Neuronal stem cell (in vitro differentiated cells): Measurements from ENCODE around the gene SESN2.

ENCODE experiments used
- DNase-seq: peaks from one replicate; pipeline ENCODE4 v3.0.0-alpha.2; 2013; ENCODE audit warnings: low spot score
- H2AFZ ChIP-seq: one replicate; pipeline ENCODE4 v1.6.1; 2013; ENCODE audit warnings: mild to moderate bottlenecking, low read length, inconsistent platforms
- H2AK5ac ChIP-seq: 2 replicates; pipeline ENCODE4 v1.6.1; 2013; ENCODE audit warnings: low read depth, mild to moderate bottlenecking, inconsistent platforms, low read length, moderate library complexity, mixed read lengths
- H2BK120ac ChIP-seq: 2 replicates; pipeline ENCODE4 v1.6.1; 2013; ENCODE audit warnings: low read depth, mild to moderate bottlenecking, inconsistent platforms, low read length, moderate library complexity, mixed read lengths
- H2BK12ac ChIP-seq: one replicate; pipeline ENCODE4 v1.6.1; 2013; ENCODE audit warnings: low read length, inconsistent platforms
- H2BK15ac ChIP-seq: 2 replicates; pipeline ENCODE4 v1.6.1; 2013; ENCODE audit warnings: mild to moderate bottlenecking, low read length, inconsistent platforms, mixed read lengths
- H2BK5ac ChIP-seq: one replicate; pipeline ENCODE4 v1.6.1; 2013; ENCODE audit warnings: inconsistent platforms, mild to moderate bottlenecking, low read length, moderate library complexity
- H3K14ac ChIP-seq: one replicate; pipeline ENCODE4 v1.6.1; 2013; ENCODE audit warnings: low read length, inconsistent platforms
- H3K18ac ChIP-seq: 2 replicates; pipeline ENCODE4 v1.6.1; 2013; ENCODE audit warnings: low read length, inconsistent platforms
- H3K23ac ChIP-seq: 2 replicates; pipeline ENCODE4 v1.6.1; 2013; ENCODE audit warnings: low read depth, mild to moderate bottlenecking, mixed read lengths, low read length, inconsistent platforms; ENCODE audit not compliant: poor library complexity
- H3K27ac ChIP-seq: replicated peaks from 3 replicates; pipeline ENCODE4 v1.5.1; 2013; ENCODE audit warnings: low read length, inconsistent platforms
- H3K27me3 ChIP-seq, 3 experiments: 2 replicates each; pipeline ENCODE4 v1.6.1; 2013; ENCODE audit warnings: low read length in 3 of 3, mild to moderate bottlenecking in 2 of 3, inconsistent platforms in 1 of 3, low read depth in 1 of 3, mixed read lengths in 1 of 3, moderate library complexity in 1 of 3; ENCODE audit not compliant: control insufficient read depth in 3 of 3, insufficient read depth in 3 of 3
- H3K36me3 ChIP-seq, 2 donors: replicated peaks in 1 of 2; 2 replicates each; pipeline ENCODE4 v1.6.1; 2013; ENCODE audit warnings: low read length in 2 of 2; ENCODE audit not compliant: control insufficient read depth in 2 of 2, insufficient read depth in 2 of 2
- H3K4ac ChIP-seq: 2 replicates; pipeline ENCODE4 v1.6.1; 2013; ENCODE audit warnings: inconsistent platforms, mild to moderate bottlenecking, low read length, moderate library complexity
- H3K4me1 ChIP-seq, 2 donors: 1 replicate in 1 of 2; 2 replicates in 1 of 2; pipeline ENCODE4 v1.6.1; 2013; ENCODE audit warnings: low read length in 2 of 2, low read depth in 1 of 2; ENCODE audit not compliant: control insufficient read depth in 2 of 2, insufficient read depth in 1 of 2
- H3K4me2 ChIP-seq: one replicate; pipeline ENCODE4 v1.6.1; 2013; ENCODE audit warnings: mild to moderate bottlenecking, low read length, inconsistent platforms; ENCODE audit not compliant: insufficient read depth, poor library complexity, severe bottlenecking
- H3K4me3 ChIP-seq, 2 donors: 2 replicates each; pipeline ENCODE4 v1.5.1; 2013; ENCODE audit warnings: low read length in 2 of 2, mild to moderate bottlenecking in 2 of 2, inconsistent platforms in 1 of 2, moderate library complexity in 1 of 2
- H3K79me1 ChIP-seq: one replicate; pipeline ENCODE4 v1.6.1; 2013; ENCODE audit warnings: low read depth, mild to moderate bottlenecking, inconsistent platforms, low read length, moderate library complexity
- H3K9ac ChIP-seq: one replicate; pipeline ENCODE4 v1.6.1; 2013; ENCODE audit warnings: mild to moderate bottlenecking, low read depth, low read length, inconsistent platforms; ENCODE audit not compliant: poor library complexity
- H3K9me3 ChIP-seq, 2 donors: replicated peaks in 1 of 2; 2 replicates each; pipeline versions ENCODE3 to v1.6.1; 2013; ENCODE audit warnings: low read length in 2 of 2, mild to moderate bottlenecking in 2 of 2, inconsistent platforms in 1 of 2, low read depth in 1 of 2, mixed read lengths in 1 of 2, moderate library complexity in 1 of 2; ENCODE audit not compliant: control insufficient read depth in 2 of 2, insufficient read depth in 1 of 2
- H4K8ac ChIP-seq: one replicate; pipeline ENCODE4 v1.6.1; 2013; ENCODE audit warnings: low read depth, mild to moderate bottlenecking, inconsistent platforms, low read length, moderate library complexity
- H4K91ac ChIP-seq: one replicate; pipeline ENCODE4 v1.6.1; 2013; ENCODE audit warnings: low read length, low read depth, mild to moderate bottlenecking, inconsistent platforms; ENCODE audit not compliant: poor library complexity
- WGBS, 2 donors: extraction: QIAGEN DNeasy Blood & Tissue Kit; methylation state at CpG; one replicate each; pipeline ENCODE4 v1.1.7; 2013; ENCODE audit warnings: missing lambda C conversion rate in 2 of 2, mixed read lengths in 1 of 2; ENCODE audit not compliant: insufficient read length in 2 of 2, insufficient replicate concordance in 1 of 2; ENCODE audit errors: extremely low coverage in 2 of 2; 5-methylcytosine and 5-hydroxymethylcytosine counted together

The SESN2 gene

GRCh38 chr1:28317014-28317413, 57.7 kb downstream of the SESN2 start:
- no peak overlapping the region for H2BK120ac ChIP-seq
- H3K4me3 ChIP-seq, result no peak overlapping the region
- no peak overlapping the region for H3K4me2 ChIP-seq
- no peak overlapping the region for H4K91ac ChIP-seq
- no peak overlapping the region for H2BK5ac ChIP-seq
- no peak overlapping the region for H2BK12ac ChIP-seq
- no peak overlapping the region for H3K4ac ChIP-seq
- H4K8ac ChIP-seq, result no peak overlapping the region
- no peaks in the 10 kb centered on the region for H3K79me1 ChIP-seq
- no peak overlapping the region for H3K9ac ChIP-seq
- WGBS, 2 donors, result no CpG with 5 or more reads among the region's 7 CpGs
- H3K14ac ChIP-seq, result no peak overlapping the region
- no peaks in the 10 kb centered on the region for H3K9me3 ChIP-seq
- H3K36me3 ChIP-seq, result no peaks in the 10 kb centered on the region
- no peak overlapping the region for H2AK5ac ChIP-seq
- no peak overlapping the region for H2AFZ ChIP-seq
- no peak overlapping the region for H3K23ac ChIP-seq
- no peaks in the 10 kb centered on the region for H3K27me3 ChIP-seq
- no peak overlapping the region for H3K18ac ChIP-seq
- DNase-seq, result no peak
- H3K27ac ChIP-seq, result no peak overlapping the region
- no peaks in the 10 kb centered on the region for H3K4me1 ChIP-seq
- H2BK15ac ChIP-seq, result no peak overlapping the region

- Histone ChIP-seq H3K36me3 (no peaks in the 10 kb centered on the region), H3K4me2 (no peak overlapping the region), H2BK12ac (no peak overlapping the region), H3K23ac (no peak overlapping the region), H3K79me1 (no peaks in the 10 kb centered on the region), H3K4me3 (no peak overlapping the region), H3K27me3 (peaks cover 0 to 5% (median 0%) of the 10 kb centered on the region in 3 experiments), H3K4ac (no peak overlapping the region), H3K9me3 (no peaks in the 10 kb centered on the region), H4K8ac (no peak overlapping the region), H3K4me1 (no peaks in the 10 kb centered on the region), H2AFZ (no peak overlapping the region), H3K9ac (no peak overlapping the region), H2AK5ac (no peak overlapping the region), H3K27ac (no peak overlapping the region), H3K14ac (no peak overlapping the region), H4K91ac (no peak overlapping the region), H3K18ac (no peak overlapping the region), H2BK15ac (no peak overlapping the region), H2BK5ac (no peak overlapping the region), H2BK120ac (no peak overlapping the region)
- DNase-seq, result no peak
- no CpG with 5 or more reads among the region's 3 CpGs for WGBS, 2 donors
Observed at GRCh38 chr1:28322194-28322593, 62.9 kb downstream of the SESN2 start.

- H2BK12ac ChIP-seq, result no peak overlapping the region
- no peak overlapping the region for H3K27ac ChIP-seq
- H3K23ac ChIP-seq, result no peak overlapping the region
Observed at GRCh38 chr1:28323720-28324119, 64.4 kb downstream of the SESN2 start.

GRCh38 chr1:28326515-28326914, 67.2 kb downstream of the SESN2 start:
- Histone ChIP-seq H2AFZ (no peak overlapping the region), H3K14ac (no peak overlapping the region), H4K91ac (no peak overlapping the region), H3K9ac (no peak overlapping the region), H3K4me2 (no peak overlapping the region), H3K9me3 (no peaks in the 10 kb centered on the region), H3K27ac (no peak overlapping the region), H3K79me1 (peaks cover 3% of the 10 kb centered on the region), H4K8ac (no peak overlapping the region), H2BK12ac (no peak overlapping the region), H3K23ac (no peak overlapping the region), H3K27me3 (peaks cover 0 to 5% (median 0%) of the 10 kb centered on the region in 3 experiments), H3K4me3 (no peak overlapping the region), H3K4ac (no peak overlapping the region), H2AK5ac (no peak overlapping the region), H2BK15ac (no peak overlapping the region), H2BK5ac (no peak overlapping the region), H3K4me1 (peaks cover 3 to 5% of the 10 kb centered on the region in 2 donors), H3K36me3 (peaks cover 0 to 12% of the 10 kb centered on the region in 2 donors), H3K18ac (no peak overlapping the region), H2BK120ac (no peak overlapping the region)
- DNase-seq, result no peak

More at GRCh38 chr1:28323720-28324119, 64.4 kb downstream of the SESN2 start:
- Histone ChIP-seq H3K14ac (no peak overlapping the region), H4K91ac (no peak overlapping the region), H2AK5ac (no peak overlapping the region), H3K36me3 (no peaks in the 10 kb centered on the region), H2BK120ac (no peak overlapping the region), H3K4me2 (no peak overlapping the region), H3K79me1 (no peaks in the 10 kb centered on the region), H2AFZ (peak overlapping the region; percentile 58), H3K18ac (no peak overlapping the region), H3K4ac (no peak overlapping the region), H3K4me1 (no peaks in the 10 kb centered on the region), H2BK15ac (no peak overlapping the region), H2BK5ac (no peak overlapping the region), H3K9me3 (no peaks in the 10 kb centered on the region), H3K9ac (no peak overlapping the region), H3K4me3 (no peak overlapping the region), H4K8ac (no peak overlapping the region), H3K27me3 (peaks cover 0 to 5% (median 0%) of the 10 kb centered on the region in 3 experiments)
- no CpG with 5 or more reads among the region's 3 CpGs for WGBS, 2 donors
- DNase-seq, result no peak
